Omental fat pad (tissue), 4 donors: Measurements from ENCODE around the gene DYNLT2B. TPM values are rescaled to one million over a fixed set of nuclear protein-coding genes. Genes with fewer than 3 reads are reported as not detected.
"Not testable (repeated sequence)": the region's sequence is repeated elsewhere in the genome, so short reads cannot be mapped to it uniquely, and the experiment has no call there.

Source experiments
- ATAC-seq: fragments of 150-250 bp; one replicate; pipeline ENCODE4 v1.9.1; 2016; ENCODE audit warnings: mild to moderate bottlenecking, moderate library complexity; ENCODE audit not compliant: low FRiP score
- DNase-seq: peaks from one replicate; pipeline ENCODE4 v3.0.0-alpha.2; 2019; ENCODE audit warnings: low spot score
- small RNA-seq: library from RNA; depleted of rRNA; stranded (forward); fragments of <200 nt; gene quantifications from one replicate; pipeline ENCODE3, GENCODE V24; 2016
- total RNA-seq, 4 donors: library from RNA; depleted of rRNA; stranded (reverse); fragments of >200 nt; gene quantifications; one replicate each; pipeline ENCODE4 v1.1.0, GENCODE V29; 2016
- TF ChIP-seq, protein P1 (sequence below), 3 donors: fragments of 450-650 bp; IDR thresholded peaks; one replicate each; pipeline ENCODE4 v1.5.1; 2016 to 2017; ENCODE audit warnings: antibody characterized with exemption in 3 of 3, mild to moderate bottlenecking in 3 of 3, moderate library complexity in 2 of 3

DYNLT2B gene
- total RNA-seq, 4 donors from 2014 or later = 3.8 to 6.6 (median 4.6) TPM; not detected in 1

DNA sequence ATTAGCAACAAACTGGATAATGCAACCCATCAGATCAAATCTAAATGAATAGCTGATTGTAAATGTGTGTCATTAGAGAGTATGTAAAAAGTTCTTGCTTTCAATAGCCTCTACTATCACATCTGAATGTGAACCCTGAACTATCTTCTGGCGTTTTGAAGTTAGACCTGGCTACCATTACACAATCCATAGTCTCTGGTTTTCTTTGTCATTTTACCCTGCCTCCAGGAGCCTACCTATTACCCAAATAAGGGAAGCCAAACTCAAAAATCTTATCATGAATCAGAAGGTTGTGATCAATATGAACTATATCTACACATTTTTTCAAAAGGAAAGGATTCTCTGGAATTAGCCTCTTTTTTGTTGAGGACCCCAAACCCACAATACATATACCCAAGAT, 62.3 kb downstream of the DYNLT2B start:
- no peak for DNase-seq
- no peak for ATAC-seq
- TF ChIP-seq, protein P1, sequence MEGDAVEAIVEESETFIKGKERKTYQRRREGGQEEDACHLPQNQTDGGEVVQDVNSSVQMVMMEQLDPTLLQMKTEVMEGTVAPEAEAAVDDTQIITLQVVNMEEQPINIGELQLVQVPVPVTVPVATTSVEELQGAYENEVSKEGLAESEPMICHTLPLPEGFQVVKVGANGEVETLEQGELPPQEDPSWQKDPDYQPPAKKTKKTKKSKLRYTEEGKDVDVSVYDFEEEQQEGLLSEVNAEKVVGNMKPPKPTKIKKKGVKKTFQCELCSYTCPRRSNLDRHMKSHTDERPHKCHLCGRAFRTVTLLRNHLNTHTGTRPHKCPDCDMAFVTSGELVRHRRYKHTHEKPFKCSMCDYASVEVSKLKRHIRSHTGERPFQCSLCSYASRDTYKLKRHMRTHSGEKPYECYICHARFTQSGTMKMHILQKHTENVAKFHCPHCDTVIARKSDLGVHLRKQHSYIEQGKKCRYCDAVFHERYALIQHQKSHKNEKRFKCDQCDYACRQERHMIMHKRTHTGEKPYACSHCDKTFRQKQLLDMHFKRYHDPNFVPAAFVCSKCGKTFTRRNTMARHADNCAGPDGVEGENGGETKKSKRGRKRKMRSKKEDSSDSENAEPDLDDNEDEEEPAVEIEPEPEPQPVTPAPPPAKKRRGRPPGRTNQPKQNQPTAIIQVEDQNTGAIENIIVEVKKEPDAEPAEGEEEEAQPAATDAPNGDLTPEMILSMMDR (IDR thresholded peaks at IDR 0.05) = no peak

DNA sequence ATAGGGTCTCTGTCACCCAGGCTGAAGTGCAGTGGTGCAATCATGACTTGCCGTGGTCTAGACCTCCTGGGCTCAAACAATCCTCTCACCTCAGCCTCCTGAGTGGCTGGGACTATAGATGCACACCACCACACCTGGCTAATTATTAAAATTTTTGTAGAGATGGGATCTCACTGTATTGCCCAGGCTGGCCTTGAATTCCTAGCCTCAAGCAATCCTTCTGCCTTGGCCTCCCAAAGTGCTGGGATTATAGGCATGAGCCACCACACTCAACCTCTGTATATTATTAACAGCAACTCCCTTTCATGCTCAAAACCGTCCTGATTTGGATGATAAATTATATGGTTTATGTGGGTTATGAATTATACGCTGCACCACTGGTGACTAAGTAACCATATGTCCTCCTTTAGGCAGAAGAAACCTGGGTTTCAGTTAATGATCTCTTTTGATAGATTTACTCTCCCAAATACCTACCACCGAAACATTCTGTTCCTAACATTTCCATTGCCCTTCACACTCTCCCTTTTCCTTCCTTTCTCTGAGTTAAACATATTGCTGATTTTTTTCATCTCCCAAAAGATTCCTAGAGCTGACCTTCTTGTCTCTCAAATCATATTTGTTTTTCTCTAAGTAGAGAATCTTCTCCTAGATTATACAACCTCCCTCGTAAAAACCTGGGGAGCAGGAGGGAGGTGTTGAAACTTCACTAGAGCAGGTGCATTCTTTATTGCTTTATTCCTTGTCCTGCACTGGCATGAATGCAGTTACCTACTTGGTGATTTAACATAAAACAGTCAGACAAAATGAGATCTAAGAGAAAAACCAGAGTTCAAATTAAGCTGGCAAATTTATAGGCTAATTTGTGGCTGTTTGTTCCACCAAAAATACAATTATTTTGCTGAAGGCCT, 63.4 kb downstream of the DYNLT2B start:
- ATAC-seq (no peak), DNase-seq (no peak)
- TF ChIP-seq, protein P1 (IDR thresholded peaks at IDR 0.05) = no peak

DNA sequence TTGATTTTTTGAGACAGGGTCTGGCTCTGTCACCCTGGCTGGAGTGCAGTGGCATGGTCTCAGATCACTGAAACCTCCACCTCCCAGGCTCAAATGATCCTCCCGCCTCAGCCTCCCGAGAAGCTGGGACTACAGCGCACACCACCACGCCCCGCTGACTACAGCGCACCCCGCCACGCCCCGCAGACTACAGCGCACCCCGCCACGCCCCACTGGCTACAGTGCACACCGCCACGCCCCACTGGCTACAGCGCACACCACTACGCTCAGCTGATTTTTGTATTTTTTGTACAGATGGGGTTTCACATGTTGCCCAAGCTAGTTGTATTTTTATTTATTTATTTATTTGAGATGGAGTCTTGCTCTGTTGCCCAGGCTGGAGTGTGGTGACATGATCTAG, 66.1 kb downstream of the DYNLT2B start:
- no peak for DNase-seq
- ATAC-seq = no peak

GRCh38 chr3:196246612-196247308, 71.3 kb downstream of the DYNLT2B start:
- no peak for DNase-seq
- no peak for ATAC-seq
- TF ChIP-seq, protein P1 (IDR thresholded peaks at IDR 0.05) = no peak

More for the DNA sequence above, 66.1 kb downstream of the DYNLT2B start:
- TF ChIP-seq, protein P1 (IDR thresholded peaks at IDR 0.05) = no peak

DNA sequence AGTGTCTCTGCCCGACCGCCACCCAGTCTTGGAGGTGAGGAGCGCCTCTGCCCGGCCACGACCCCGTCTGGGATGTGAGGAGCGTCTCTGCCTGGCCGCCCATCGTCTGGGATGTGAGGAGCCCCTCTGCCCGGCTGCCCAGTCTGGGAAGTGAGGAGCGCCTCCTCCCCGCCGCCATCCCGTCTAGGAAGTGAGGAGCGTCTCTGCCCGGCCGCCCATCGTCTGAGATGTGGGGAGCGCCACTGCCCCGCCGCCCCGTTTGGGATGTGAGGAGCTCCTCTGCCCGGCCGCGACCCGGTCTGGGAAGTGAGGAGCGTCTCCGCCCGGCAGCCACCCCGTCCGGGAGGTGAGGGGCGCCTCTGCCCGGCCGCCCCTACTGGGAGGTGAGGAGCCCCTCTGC, 73.9 kb downstream of the DYNLT2B start:
- not testable (repeated sequence) for ATAC-seq, DNase-seq

DNA sequence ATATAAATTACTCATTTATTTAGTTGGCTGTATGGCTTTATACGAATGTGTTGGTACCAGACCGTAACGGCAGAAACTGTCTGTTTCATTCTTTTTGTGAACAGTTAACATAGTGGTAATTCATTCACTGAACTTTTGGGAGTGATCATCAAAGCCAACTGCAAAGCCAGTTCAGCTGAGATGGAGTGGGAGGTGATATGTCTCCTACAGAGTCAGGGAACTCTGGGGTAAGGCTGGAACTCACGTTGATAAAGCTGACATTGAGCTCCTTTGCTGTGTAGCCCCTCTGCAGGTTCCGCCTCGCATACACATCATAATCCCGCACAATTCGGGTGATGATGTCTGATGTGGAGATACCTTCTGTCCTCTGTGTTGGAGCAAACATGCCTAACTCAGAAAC, 76.3 kb downstream of the DYNLT2B start:
- ATAC-seq (no peak), DNase-seq (no peak)
- TF ChIP-seq, protein P1 (IDR thresholded peaks at IDR 0.05) = no peak

Small RNA genes within 50 kb of the gene (small RNA-seq; reads per million reads assigned to genes)
- gene AC069257.2 = not detected
- gene RNU6-910P = not detected

Other genes starting within 250 kb of the DYNLT2B start
- 100 to 1,000 TPM; 144 to 333 (median 242) TPM for gene TFRC, start 236.2 kb downstream of the DYNLT2B start, total RNA-seq
- not detected for gene ZDHHC19, start 106.8 kb downstream of the DYNLT2B start, total RNA-seq
- gene SLC51A, start 101.7 kb downstream of the DYNLT2B start, total RNA-seq = under 1 TPM in 1 of 4 donors, not detected in 3; 0.65 TPM
- 100 to 1,000 TPM in 1 of 4 donors, 10 to 100 TPM in 3; 68.1 to 120 (median 90.9) TPM for gene PCYT1A, start 30.5 kb downstream of the DYNLT2B start, total RNA-seq
- 10 to 100 TPM in 1 of 4 donors, 1 to 10 TPM in 1, not detected in 2; 2.3 to 56.1 TPM for gene TM4SF19, start 20.1 kb upstream of the DYNLT2B start, total RNA-seq
- gene UBXN7, start 114.2 kb upstream of the DYNLT2B start, total RNA-seq = 10 to 100 TPM; 11.2 to 22.7 (median 13.1) TPM
- 10 to 100 TPM; 18.5 to 34.5 (median 20.2) TPM for gene RNF168, start 185.5 kb upstream of the DYNLT2B start, total RNA-seq
- not detected for gene SMCO1, start 197.1 kb upstream of the DYNLT2B start, total RNA-seq